Loucy (cell line): ENCODE results near the gene TIAM2.

ENCODE experiments used
- CTCF ChIP-seq: fragments of 200-600 bp; sonication (generic); conservative IDR thresholded peaks from 2 replicates; pipeline ENCODE4 v1.5.1; 2014; ENCODE audit warnings: mild to moderate bottlenecking, antibody characterized with exemption, low read length
- EZH2phosphoT487 ChIP-seq: fragments of 200-600 bp; IDR thresholded peaks from 2 replicates; pipeline ENCODE4 v1.6.1; 2018; ENCODE audit warnings: antibody characterized with exemption, mild to moderate bottlenecking, moderate library complexity, borderline replicate concordance

- TF ChIP-seq CTCF, result no peak
- TF ChIP-seq EZH2phosphoT487, result no peak
These were observed 231.9 kb downstream of the TIAM2 start for GRCh38 chr6:155227046-155227445.
